GM10248 (cell line): ENCODE measurements around the gene RNF167.

Experiments
- CTCF ChIA-PET: fragments of 300-600 bp; sonication (Branson Sonifier 250); formaldehyde crosslinking; extraction: SDS; loops from one replicate; lab custom pipeline; 2021; ENCODE audit warnings: antibody characterized with exemption; lab: Yijun Ruan, JAX
- POLR2A ChIA-PET: fragments of 350-650 bp; sonication (Branson Sonifier 250); formaldehyde crosslinking; extraction: SDS; loops from one replicate; lab custom pipeline; 2020; ENCODE audit warnings: antibody characterized with exemption; lab: Yijun Ruan, JAX
- DNase-seq: peaks from one replicate; pipeline ENCODE4 v3.0.0; 2012; ENCODE audit errors: extremely low spot score
- CTCF ChIP-seq: IDR thresholded peaks from 2 replicates; pipeline ENCODE4 v1.5.1; 2012; ENCODE audit warnings: mild to moderate bottlenecking, low read depth; ENCODE audit errors: extremely low read depth, missing control alignments, control extremely low read depth

RNF167 gene

DNA sequence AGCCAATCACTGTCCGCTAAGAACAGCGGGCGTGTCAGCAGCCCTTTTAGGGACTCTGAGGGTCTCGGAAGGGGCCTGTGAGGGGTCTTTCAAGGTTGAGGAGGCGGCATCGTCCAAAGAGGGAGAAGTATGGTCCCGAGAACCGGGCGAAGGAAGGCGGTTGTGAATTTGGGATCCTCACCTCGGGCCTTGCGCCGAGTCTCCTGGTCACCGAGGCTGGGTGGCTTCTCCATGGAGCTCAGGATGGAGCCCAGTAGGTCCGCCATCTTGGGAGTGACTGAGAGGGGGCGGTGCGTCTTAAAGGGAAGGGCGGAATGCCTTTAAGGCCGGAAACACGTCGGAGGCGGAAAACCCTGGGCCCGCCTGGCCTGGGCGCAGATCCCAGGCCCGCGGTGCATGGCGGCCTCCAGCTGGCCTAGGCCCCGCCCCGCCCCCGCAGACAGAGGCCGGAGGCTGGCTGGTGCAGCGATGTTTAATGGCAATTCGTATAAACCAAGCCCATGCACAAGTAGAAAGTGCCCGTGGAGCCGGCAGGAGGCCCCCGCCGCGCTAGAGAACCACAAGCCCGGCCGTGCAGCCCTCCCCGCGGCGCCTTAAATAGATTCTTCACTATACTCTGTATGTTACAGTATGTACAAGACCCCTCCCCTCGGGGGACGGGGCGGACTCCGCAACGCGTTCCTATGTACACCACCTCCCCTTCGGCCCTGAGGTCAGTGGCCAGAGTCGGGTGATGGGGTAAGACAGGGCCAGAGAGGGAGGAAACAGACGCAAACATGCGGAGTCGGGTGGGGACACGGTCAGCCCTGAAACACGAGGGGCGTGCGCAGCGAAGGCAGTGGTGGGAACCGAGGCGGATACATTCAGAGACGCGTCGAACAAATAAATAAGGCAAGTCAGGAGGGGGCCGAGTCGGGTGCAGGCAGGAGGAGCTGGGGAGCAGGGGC, 27.7 kb downstream of the RNF167 start, which contains the start of gene SPAG7:
Gene SPAG7, minus strand, starts transcription at position 279 of the 947 bp plus-strand sequence. Its CDS starts 13 bp downstream, at position 266.
- TF ChIP-seq CTCF: no peak
- ChIA-PET CTCF (interaction anchor here (1.1 to 5.5 kb wide), 14 partner anchors 11 to 270 kb away, joined by 3 to 47 read pairs (median 8); partner anchors contain the start of genes ARRB2, CAMTA2, CHRNE and RNF167), POLR2A (interaction anchor here (0.5 to 2.7 kb wide), 13 partner anchors 10 to 405 kb away, joined by 3 to 34 read pairs (median 4); partner anchors contain the start of genes ENO3, INCA1, PFN1 and RNF167)

DNA sequence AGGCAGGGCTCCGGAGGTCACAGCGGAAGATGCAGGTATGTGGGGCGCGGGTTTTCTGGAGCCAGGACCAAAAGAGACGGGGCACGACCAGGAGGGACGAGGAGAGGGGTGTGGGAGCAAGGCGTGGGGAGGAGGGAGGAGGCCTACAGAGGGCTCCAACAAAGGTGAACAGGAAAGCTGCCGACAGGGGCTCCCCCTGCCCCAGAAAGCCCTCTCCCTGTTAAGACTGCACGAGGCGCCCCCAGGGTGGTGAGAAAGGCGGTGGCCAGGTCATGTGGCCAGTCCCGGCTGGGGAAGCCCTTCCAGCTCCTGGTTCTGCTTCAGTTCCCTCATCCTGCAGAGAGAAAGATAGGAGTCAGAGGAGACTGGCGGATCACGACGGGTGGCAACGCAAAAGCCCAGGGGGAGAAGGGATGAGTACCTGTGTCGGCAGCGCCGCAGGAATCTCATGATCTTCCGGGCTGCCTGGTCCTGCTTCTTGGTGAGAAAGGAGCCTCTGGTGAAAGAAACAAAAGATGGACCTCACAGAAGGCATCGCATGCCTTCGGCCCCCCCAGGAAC, 28.5 kb downstream of the RNF167 start:
- no peak for TF ChIP-seq CTCF
- DNase-seq: no peak
- ChIA-PET POLR2A (interaction anchor here (0.5 to 2.0 kb wide), 2 partner anchors 13 to 15 kb away, joined by 4 to 6 read pairs; no protein-coding TSS in a partner anchor), CTCF (interaction anchor here (1.0 to 5.5 kb wide), 3 partner anchors 12 to 93 kb away, joined by 3 to 47 read pairs (median 9); partner anchors contain the start of gene CAMTA2)

More for the DNA sequence above, 27.7 kb downstream of the RNF167 start, which contains the start of gene SPAG7:
- peak; percentile 96 for DNase-seq

DNA sequence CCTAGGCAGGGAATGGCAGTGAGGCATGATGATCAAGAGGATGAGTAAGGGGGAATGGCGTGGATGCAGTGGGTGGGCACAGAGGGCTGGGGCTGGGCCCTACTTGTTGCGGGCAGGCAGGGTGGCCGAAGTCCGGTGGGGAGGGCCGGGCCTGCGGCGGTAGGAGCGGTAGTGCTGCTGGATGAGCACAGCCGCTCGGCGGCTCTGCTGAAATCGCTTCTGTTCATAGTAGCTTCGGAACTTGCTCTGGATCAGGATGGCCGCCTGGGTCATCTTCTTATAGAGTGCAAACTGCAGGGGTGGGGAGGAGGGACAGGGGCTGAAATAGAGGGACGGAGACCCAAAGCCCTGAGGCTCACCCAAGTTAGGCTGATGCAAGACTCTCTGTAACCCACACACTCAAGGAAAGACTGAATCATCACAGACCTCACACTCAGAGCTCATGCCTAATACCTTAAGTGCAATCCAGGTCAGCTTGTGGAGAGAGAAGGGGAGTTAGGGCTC, 29.0 kb downstream of the RNF167 start:
- ChIA-PET POLR2A (interaction anchor here (0.6 kb wide), 1 partner anchor 44 kb away, joined by 3 read pairs; no protein-coding TSS in a partner anchor), CTCF (interaction anchor here (1.0 to 5.5 kb wide), 3 partner anchors 11 to 93 kb away, joined by 3 to 47 read pairs (median 9); partner anchors contain the start of gene CAMTA2)
- no peak for DNase-seq
- TF ChIP-seq CTCF: no peak

DNA sequence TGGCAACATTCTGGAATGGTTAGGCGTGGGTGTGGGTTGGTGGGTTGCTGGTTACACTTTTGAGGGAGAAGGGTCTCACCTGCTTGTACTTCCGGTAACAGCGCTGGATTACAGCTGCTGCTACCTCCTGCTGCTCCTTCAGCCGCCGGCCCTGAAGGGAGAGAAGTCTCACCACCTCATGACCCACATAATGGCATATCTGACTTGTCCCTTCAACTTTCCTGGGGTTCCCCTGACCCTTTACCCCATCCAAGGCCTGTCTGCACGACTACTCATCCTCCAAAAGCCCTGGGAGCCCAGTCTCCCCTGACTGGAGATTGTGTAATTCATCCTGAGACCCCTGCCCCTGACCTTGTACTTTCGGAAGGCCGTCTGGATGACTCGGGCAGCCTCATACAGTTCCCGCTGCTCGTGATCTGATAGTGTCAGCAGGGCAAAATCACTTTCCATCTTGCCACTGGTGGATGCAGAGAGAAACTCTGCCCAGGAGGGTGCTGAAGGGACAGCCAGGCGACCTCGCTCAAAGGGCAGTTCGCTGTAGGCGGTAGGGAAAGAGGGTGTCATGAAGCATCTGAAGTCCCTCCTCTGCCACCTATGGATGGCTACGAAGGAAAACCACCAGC, 29.6 kb downstream of the RNF167 start:
- POLR2A ChIA-PET: interaction anchor here (0.6 to 1.0 kb wide), 2 partner anchors 18 to 45 kb away, joined by 3 read pairs; no protein-coding TSS in a partner anchor
- DNase-seq: no peak
- TF ChIP-seq CTCF: no peak
- CTCF ChIA-PET: interaction anchor here (1.0 to 5.5 kb wide), 8 partner anchors 10 to 92 kb away, joined by 3 to 47 read pairs (median 4); partner anchors contain the start of gene CAMTA2

- ChIA-PET CTCF (interaction anchor here (1.2 to 5.5 kb wide), 9 partner anchors 10 to 92 kb away, joined by 3 to 47 read pairs (median 4); partner anchors contain the start of genes INCA1 and KIF1C), POLR2A (interaction anchor here (1.0 kb wide), 1 partner anchor 19 kb away, joined by 3 read pairs; no protein-coding TSS in a partner anchor)
- DNase-seq: no peak
- no peak for TF ChIP-seq CTCF
These were observed 30.2 kb downstream of the RNF167 start for GRCh38 chr17:4970273-4970672.
